Liver (tissue), 3 donors: ENCODE data around the gene RAC2.

Experiments used
- CTCF ChIP-seq: fragments of 150-350 bp; IDR thresholded peaks from 2 replicates; pipeline ENCODE4 v1.5.1; 2017; ENCODE audit warnings: improper control_type of control experiment, low read depth, low read length; ENCODE audit not compliant: missing input control
- EGR1 ChIP-seq, 2 donors: IDR thresholded peaks; 2 replicates each; pipeline ENCODE4 v1.6.1; 2016 to 2018; ENCODE audit warnings: antibody characterized with exemption in 2 of 2, low read depth in 2 of 2
- FOXA1 ChIP-seq: IDR thresholded peaks from 2 replicates; pipeline ENCODE4 v1.6.1; 2016; ENCODE audit warnings: antibody characterized with exemption
- FOXA2 ChIP-seq: IDR thresholded peaks from 2 replicates; pipeline ENCODE4 v1.6.1; 2016; ENCODE audit warnings: antibody characterized with exemption
- GABPA ChIP-seq, 2 donors: IDR thresholded peaks in 1 of 2; conservative IDR thresholded peaks in 1 of 2; 2 replicates each; pipeline ENCODE4 v1.6.1; 2016; ENCODE audit warnings: antibody characterized with exemption in 2 of 2, mild to moderate bottlenecking in 1 of 2, moderate library complexity in 1 of 2
- HNF4G ChIP-seq: IDR thresholded peaks from 2 replicates; pipeline ENCODE4 v1.6.1; 2016; ENCODE audit warnings: antibody characterized with exemption
- JUND ChIP-seq, 2 donors: IDR thresholded peaks; 2 replicates each; pipeline ENCODE4 v1.6.1; 2016; ENCODE audit warnings: antibody characterized with exemption in 2 of 2
- MAX ChIP-seq: IDR thresholded peaks from 2 replicates; pipeline ENCODE4 v1.6.1; 2016; ENCODE audit warnings: antibody characterized with exemption
- RAD21 ChIP-seq, 2 donors: IDR thresholded peaks; 2 replicates each; pipeline ENCODE4 v1.6.1; 2016; ENCODE audit warnings: antibody characterized with exemption in 2 of 2, mild to moderate bottlenecking in 2 of 2
- REST ChIP-seq: IDR thresholded peaks from 2 replicates; pipeline ENCODE4 v1.6.1; 2016; ENCODE audit warnings: antibody characterized with exemption, mild to moderate bottlenecking
- SP1 ChIP-seq: IDR thresholded peaks from 2 replicates; pipeline ENCODE4 v1.6.1; 2018; ENCODE audit warnings: antibody characterized with exemption, mild to moderate bottlenecking
- TAF1 ChIP-seq: conservative IDR thresholded peaks from 2 replicates; pipeline ENCODE4 v1.6.1; 2016; ENCODE audit warnings: antibody characterized with exemption, mild to moderate bottlenecking
- YY1 ChIP-seq: IDR thresholded peaks from 2 replicates; pipeline ENCODE4 v1.6.1; 2016; ENCODE audit warnings: antibody characterized with exemption, mild to moderate bottlenecking
- donor health status: healthy.
- donor health status: healthy.

- TF ChIP-seq CTCF (no peak), MAX (no peak), JUND (IDR thresholded peaks at IDR 0.05) (no peak), REST (no peak), FOXA1 (no peak), TAF1 (no peak), GABPA (IDR thresholded peaks at IDR 0.05 in 1 of 2, conservative IDR thresholded peaks at IDR 0.05 in 1 of 2) (no peak), SP1 (no peak), EGR1 (IDR thresholded peaks at IDR 0.05; ENCODE audit: low read depth in 2 of 2) (no peak), HNF4G (no peak), RAD21 (IDR thresholded peaks at IDR 0.05) (no peak), YY1 (no peak), FOXA2 (no peak)
These were observed 65.0 kb downstream of the RAC2 start for GRCh38 chr22:37179126-37179470.
